NT2/D1 (cell line): ENCODE measurements around the gene SPINT4.
"Not testable (repeated sequence)": the region's sequence is repeated elsewhere in the genome, so short reads cannot be mapped to it uniquely, and the experiment has no call there.

Experiments used
- DNase-seq: peaks from one replicate; pipeline ENCODE4 v3.0.0-alpha.2; 2011; ENCODE audit warnings: low read depth, low spot score
- H3K27me3 ChIP-seq: 2 replicates; pipeline ENCODE4 v1.6.0; 2011; ENCODE audit warnings: mild to moderate bottlenecking; ENCODE audit not compliant: insufficient read length, insufficient read depth
- H3K36me3 ChIP-seq: 2 replicates; pipeline ENCODE4 v1.6.1; 2011; ENCODE audit warnings: mild to moderate bottlenecking, low read length, mixed read lengths; ENCODE audit not compliant: insufficient read depth, insufficient read length
- H3K4me1 ChIP-seq: 2 replicates; pipeline ENCODE4 v1.5.1; 2011; ENCODE audit not compliant: insufficient read depth, insufficient read length
- H3K4me3 ChIP-seq: 2 replicates; pipeline ENCODE4 v1.5.1; 2011; ENCODE audit warnings: low read depth; ENCODE audit not compliant: insufficient read length
- H3K9ac ChIP-seq: 2 replicates; pipeline ENCODE4 v1.6.0; 2011; ENCODE audit warnings: low read depth; ENCODE audit not compliant: insufficient read length
- H3K9me3 ChIP-seq: 2 replicates; pipeline ENCODE4 v1.5.1; 2011; ENCODE audit warnings: mild to moderate bottlenecking, low read length; ENCODE audit not compliant: insufficient read depth
- SUZ12 ChIP-seq: IDR thresholded peaks from 2 replicates; pipeline ENCODE4 v1.6.1; 2011; ENCODE audit not compliant: insufficient read length, insufficient read depth; ENCODE audit errors: extremely low read depth
- YY1 ChIP-seq: IDR thresholded peaks from 2 replicates; pipeline ENCODE4 v1.6.1; 2011; ENCODE audit not compliant: insufficient read length, insufficient read depth
- ZNF274 ChIP-seq: IDR thresholded peaks from 2 replicates; pipeline ENCODE4 v1.6.1; 2011; ENCODE audit warnings: mild to moderate bottlenecking, low read depth, low read length

Gene SPINT4

DNA sequence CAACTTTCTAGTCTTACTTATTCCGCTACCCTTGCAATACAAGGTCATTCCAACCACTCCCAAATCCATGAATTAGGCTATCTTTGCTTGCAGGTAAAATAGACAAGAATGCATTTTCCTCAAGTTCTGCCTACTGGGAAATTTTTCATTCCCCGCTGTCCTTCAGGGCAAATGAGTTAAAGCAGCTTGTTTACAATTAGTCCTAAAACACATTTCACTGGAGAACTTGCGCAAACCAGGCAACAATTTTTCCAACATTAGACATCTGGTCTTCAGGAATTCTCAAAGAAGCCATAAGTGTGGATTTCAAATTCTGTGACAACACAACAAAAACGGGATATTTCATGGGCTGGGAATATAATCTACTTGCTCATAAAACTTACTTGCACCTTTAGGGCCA, 20.4 kb downstream of the SPINT4 start:
- TF ChIP-seq ZNF274 (no peak), YY1 (no peak), SUZ12 (no peak)

DNA sequence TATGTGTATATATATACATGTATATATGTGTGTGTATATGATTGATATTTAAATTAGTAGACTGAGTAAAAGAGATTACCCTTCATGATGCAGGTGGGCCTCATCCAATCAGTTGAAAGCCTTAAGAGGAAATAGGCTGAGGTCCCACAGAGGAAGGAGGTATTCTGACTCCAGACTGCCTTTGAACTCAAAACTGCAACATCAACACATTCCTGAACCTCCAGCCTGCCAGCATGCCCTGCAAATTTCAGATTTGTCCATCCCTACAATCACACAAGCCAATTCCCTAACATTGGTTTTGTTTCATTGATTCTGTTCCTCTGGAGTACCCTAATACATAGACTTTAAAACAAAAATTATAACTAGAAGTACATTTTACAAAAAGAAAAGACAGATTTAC, 22.9 kb downstream of the SPINT4 start:
- TF ChIP-seq YY1, result no peak
- TF ChIP-seq ZNF274, result no peak
- TF ChIP-seq SUZ12, result no peak
- no peaks in the 10 kb centered on the region for H3K27me3 ChIP-seq
- no peaks in the 10 kb centered on the region for H3K9me3 ChIP-seq
- H3K9ac ChIP-seq, result no peak overlapping the region
- H3K4me1 ChIP-seq, result no peaks in the 10 kb centered on the region
- DNase-seq, result no peak
- no peaks in the 10 kb centered on the region for H3K36me3 ChIP-seq
- H3K4me3 ChIP-seq, result no peak overlapping the region

More for the DNA sequence above, 20.4 kb downstream of the SPINT4 start:
- H3K9me3 ChIP-seq, result no peaks in the 10 kb centered on the region
- no peaks in the 10 kb centered on the region for H3K36me3 ChIP-seq
- H3K9ac ChIP-seq, result no peak overlapping the region
- no peak for DNase-seq
- no peaks in the 10 kb centered on the region for H3K4me1 ChIP-seq
- H3K4me3 ChIP-seq, result no peak overlapping the region
- no peaks in the 10 kb centered on the region for H3K27me3 ChIP-seq

DNA sequence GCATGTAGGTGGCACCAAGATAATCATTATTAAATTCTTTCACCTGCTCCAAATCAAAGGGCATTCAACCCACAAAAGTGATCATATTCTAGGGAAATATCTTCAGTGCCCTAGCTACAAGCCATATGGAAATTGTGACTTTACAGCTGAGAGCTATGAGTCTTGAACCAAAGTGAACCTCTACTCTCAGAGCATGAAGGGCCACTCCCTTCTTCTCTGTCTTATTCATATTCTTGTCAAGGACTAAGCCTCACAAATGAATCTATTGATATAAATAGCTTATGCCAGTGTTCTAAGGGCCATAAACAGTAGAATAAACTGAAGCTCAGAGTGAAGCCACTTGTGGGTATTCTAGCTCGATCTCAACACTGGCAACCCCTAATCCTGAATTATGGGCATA, 29.6 kb downstream of the SPINT4 start:
- TF ChIP-seq YY1, result no peak
- TF ChIP-seq ZNF274, result no peak
- no peak for TF ChIP-seq SUZ12
- Histone ChIP-seq H3K36me3 (no peaks in the 10 kb centered on the region), H3K4me1 (no peaks in the 10 kb centered on the region), H3K27me3 (no peaks in the 10 kb centered on the region), H3K9me3 (peaks cover 23% of the 10 kb centered on the region), H3K9ac (no peak overlapping the region), H3K4me3 (no peak overlapping the region)
- no peak for DNase-seq

DNA sequence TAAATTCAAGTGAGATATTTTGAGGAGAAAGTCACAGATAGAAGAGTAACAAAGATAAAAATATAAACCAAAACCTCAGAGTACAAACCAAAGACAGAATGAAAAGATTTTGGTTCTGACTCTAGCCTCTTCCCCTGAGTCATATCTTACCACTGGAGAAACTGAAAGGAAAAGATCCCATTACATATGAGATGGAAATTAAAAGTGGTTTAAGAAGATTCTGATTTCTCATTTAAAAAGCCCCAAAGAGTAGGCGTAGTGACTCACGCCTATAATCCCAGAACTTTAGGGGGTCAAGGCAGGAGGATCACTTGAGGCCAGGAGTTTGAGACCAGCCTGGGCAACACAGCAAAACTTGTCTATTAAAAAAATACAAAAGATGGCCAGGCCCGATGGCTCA, 30.6 kb downstream of the SPINT4 start:
- Histone ChIP-seq H3K9me3 (peaks cover 30% of the 10 kb centered on the region), H3K4me3 (no peak overlapping the region), H3K4me1 (no peaks in the 10 kb centered on the region), H3K36me3 (no peaks in the 10 kb centered on the region), H3K9ac (no peak overlapping the region), H3K27me3 (no peaks in the 10 kb centered on the region)
- TF ChIP-seq YY1 (no peak), SUZ12 (no peak), ZNF274 (no peak)
- DNase-seq, result no peak

DNA sequence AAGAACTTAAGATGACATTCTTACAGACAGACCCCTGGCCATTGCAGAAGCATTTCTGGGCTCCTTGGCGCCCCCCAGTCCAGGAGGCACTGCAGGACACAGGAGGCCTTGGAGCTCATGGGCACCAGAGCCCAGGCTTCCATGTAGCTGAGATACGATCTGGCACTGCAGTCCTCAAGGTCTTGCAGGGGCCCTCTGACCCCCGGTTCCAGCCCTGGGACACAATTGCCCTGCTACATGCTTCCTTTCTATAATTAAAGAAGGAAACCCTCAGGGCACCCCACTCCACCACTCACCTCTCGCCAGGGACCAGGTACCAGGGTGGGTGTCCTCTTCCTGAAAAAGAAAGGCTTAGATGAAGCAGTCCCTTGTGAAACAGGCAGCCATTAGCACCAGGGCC, 35.9 kb downstream of the SPINT4 start:
- Histone ChIP-seq H3K36me3 (no peaks in the 10 kb centered on the region), H3K9me3 (peaks cover 64% of the 10 kb centered on the region), H3K9ac (no peak overlapping the region), H3K27me3 (no peaks in the 10 kb centered on the region), H3K4me3 (no peak overlapping the region), H3K4me1 (no peaks in the 10 kb centered on the region)
- DNase-seq, result no peak
- TF ChIP-seq ZNF274 (no peak), SUZ12 (no peak)

DNA sequence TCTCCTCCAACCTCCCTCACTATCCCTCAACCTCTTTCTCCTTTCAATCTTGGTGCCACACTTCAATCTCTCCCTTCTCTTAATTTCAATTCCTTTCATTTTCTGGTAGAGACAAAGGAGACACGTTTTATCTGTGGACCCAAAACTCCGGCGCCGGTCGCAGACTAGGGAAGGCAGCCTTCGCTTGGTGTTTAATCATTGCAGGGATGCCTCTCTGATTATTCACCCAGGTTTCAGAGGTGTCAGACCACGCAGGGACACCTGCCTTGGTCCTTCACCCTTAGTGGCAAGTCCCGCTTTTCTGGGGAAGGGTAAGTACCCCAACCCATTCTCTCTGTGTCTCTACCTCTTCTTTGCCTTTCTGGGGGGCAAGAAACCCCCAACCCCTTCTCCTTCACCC, 37.8 kb downstream of the SPINT4 start:
- H3K36me3 ChIP-seq, H3K27me3 ChIP-seq, H3K9ac ChIP-seq, DNase-seq, H3K4me1 ChIP-seq, H3K4me3 ChIP-seq: not testable (repeated sequence)
- H3K9me3 ChIP-seq, result peaks cover 57% of the 10 kb centered on the region

DNA sequence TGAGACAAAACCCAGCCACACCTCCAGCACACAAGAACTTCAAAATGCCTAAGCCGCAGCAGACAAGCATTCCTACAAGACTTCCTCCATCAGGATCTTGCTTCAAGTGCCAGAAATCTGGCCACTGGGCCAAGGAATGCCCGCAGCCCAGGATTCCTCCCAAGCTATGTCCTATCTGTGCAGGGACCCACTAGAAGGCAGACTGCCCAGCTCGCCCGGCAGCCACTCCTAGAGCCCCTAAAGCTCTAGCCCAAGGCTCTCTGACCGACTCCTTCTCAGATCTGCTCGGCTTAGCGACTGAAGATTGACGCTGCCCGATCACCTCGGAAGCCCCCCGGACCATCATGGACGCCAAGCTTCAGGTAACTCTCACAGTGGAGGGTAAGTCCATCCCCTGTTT, 39.8 kb downstream of the SPINT4 start:
- H3K36me3 ChIP-seq, H3K27me3 ChIP-seq, H3K9ac ChIP-seq, H3K4me3 ChIP-seq, H3K4me1 ChIP-seq, DNase-seq: not testable (repeated sequence)
- H3K9me3 ChIP-seq, result peaks cover 39% of the 10 kb centered on the region; the same call in 1 of the 2 replicates

DNA sequence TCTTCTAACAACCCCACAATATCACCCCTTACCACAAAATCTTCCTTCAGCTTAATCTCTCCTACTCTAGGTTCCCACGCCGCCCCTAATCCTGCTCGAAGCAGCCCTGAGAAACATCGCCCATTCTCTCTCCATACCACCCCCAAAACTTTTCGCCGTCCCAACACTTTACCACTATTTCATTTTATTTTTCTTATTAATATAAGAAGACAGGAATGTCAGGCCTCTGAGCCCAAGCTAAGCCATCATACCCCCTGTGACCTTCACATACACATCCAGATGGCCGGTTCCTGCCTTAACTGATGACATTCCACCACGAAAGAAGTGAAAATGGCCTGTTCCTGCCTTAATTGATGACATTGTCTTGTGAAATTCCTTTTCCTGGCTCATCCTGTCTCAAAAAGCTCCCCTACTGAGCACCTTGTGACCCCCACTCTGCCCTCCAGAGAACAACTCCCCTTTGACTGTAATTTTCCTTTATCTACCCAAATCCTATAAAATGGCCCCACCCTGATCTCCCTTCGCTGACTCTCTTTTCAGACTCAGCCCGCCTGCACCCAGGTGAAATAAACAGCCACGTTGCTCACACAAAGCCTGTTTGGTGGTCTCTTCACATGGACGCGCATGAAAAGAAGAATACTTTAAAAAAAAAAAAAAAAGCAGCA, 42.6 kb downstream of the SPINT4 start:
- H3K9me3 ChIP-seq, result peaks cover 26% of the 10 kb centered on the region; the same call in 1 of the 2 replicates
- not testable (repeated sequence) for H3K27me3 ChIP-seq, H3K4me3 ChIP-seq, H3K9ac ChIP-seq, H3K4me1 ChIP-seq, H3K36me3 ChIP-seq
- peak; percentile 15 for DNase-seq
